MM.1S (cell line): ENCODE data around the gene SPNS2.

ENCODE experiments used
- CTCF ChIP-seq: fragments of 300-600 bp; sonication (generic); IDR thresholded peaks from 2 replicates; pipeline ENCODE4 v1.5.1; 2016; ENCODE audit warnings: antibody characterized with exemption, low read length, mixed read lengths
- EZH2phosphoT487 ChIP-seq: fragments of 300-600 bp; sonication (generic); IDR thresholded peaks from 2 replicates; pipeline ENCODE4 v1.6.1; 2018; ENCODE audit warnings: antibody characterized with exemption, low read length

GRCh38 chr17:4562015-4562969 is 63.6 kb downstream of the SPNS2 start:
- no peak for TF ChIP-seq CTCF
- TF ChIP-seq EZH2phosphoT487 = no peak
